Neuronal stem cell (in vitro differentiated cells): ENCODE data around the gene USE1.

Experiments
- DNase-seq: peaks from one replicate; pipeline ENCODE4 v3.0.0-alpha.2; 2013; ENCODE audit warnings: low spot score
- H2AFZ ChIP-seq: one replicate; pipeline ENCODE4 v1.6.1; 2013; ENCODE audit warnings: mild to moderate bottlenecking, low read length, inconsistent platforms
- H2AK5ac ChIP-seq: 2 replicates; pipeline ENCODE4 v1.6.1; 2013; ENCODE audit warnings: low read depth, mild to moderate bottlenecking, inconsistent platforms, low read length, moderate library complexity, mixed read lengths
- H2BK120ac ChIP-seq: 2 replicates; pipeline ENCODE4 v1.6.1; 2013; ENCODE audit warnings: low read depth, mild to moderate bottlenecking, inconsistent platforms, low read length, moderate library complexity, mixed read lengths
- H2BK12ac ChIP-seq: one replicate; pipeline ENCODE4 v1.6.1; 2013; ENCODE audit warnings: low read length, inconsistent platforms
- H2BK15ac ChIP-seq: 2 replicates; pipeline ENCODE4 v1.6.1; 2013; ENCODE audit warnings: mild to moderate bottlenecking, low read length, inconsistent platforms, mixed read lengths
- H2BK5ac ChIP-seq: one replicate; pipeline ENCODE4 v1.6.1; 2013; ENCODE audit warnings: inconsistent platforms, mild to moderate bottlenecking, low read length, moderate library complexity
- H3K14ac ChIP-seq: one replicate; pipeline ENCODE4 v1.6.1; 2013; ENCODE audit warnings: low read length, inconsistent platforms
- H3K18ac ChIP-seq: 2 replicates; pipeline ENCODE4 v1.6.1; 2013; ENCODE audit warnings: low read length, inconsistent platforms
- H3K23ac ChIP-seq: 2 replicates; pipeline ENCODE4 v1.6.1; 2013; ENCODE audit warnings: low read depth, mild to moderate bottlenecking, mixed read lengths, low read length, inconsistent platforms; ENCODE audit not compliant: poor library complexity
- H3K27ac ChIP-seq: replicated peaks from 3 replicates; pipeline ENCODE4 v1.5.1; 2013; ENCODE audit warnings: low read length, inconsistent platforms
- H3K27me3 ChIP-seq, 3 experiments: 2 replicates each; pipeline ENCODE4 v1.6.1; 2013; ENCODE audit warnings: low read length in 3 of 3, mild to moderate bottlenecking in 2 of 3, inconsistent platforms in 1 of 3, low read depth in 1 of 3, mixed read lengths in 1 of 3, moderate library complexity in 1 of 3; ENCODE audit not compliant: control insufficient read depth in 3 of 3, insufficient read depth in 3 of 3
- H3K36me3 ChIP-seq, 2 donors: replicated peaks in 1 of 2; 2 replicates each; pipeline ENCODE4 v1.6.1; 2013; ENCODE audit warnings: low read length in 2 of 2; ENCODE audit not compliant: control insufficient read depth in 2 of 2, insufficient read depth in 2 of 2
- H3K4ac ChIP-seq: 2 replicates; pipeline ENCODE4 v1.6.1; 2013; ENCODE audit warnings: inconsistent platforms, mild to moderate bottlenecking, low read length, moderate library complexity
- H3K4me1 ChIP-seq, 2 donors: 1 replicate in 1 of 2; 2 replicates in 1 of 2; pipeline ENCODE4 v1.6.1; 2013; ENCODE audit warnings: low read length in 2 of 2, low read depth in 1 of 2; ENCODE audit not compliant: control insufficient read depth in 2 of 2, insufficient read depth in 1 of 2
- H3K4me2 ChIP-seq: one replicate; pipeline ENCODE4 v1.6.1; 2013; ENCODE audit warnings: mild to moderate bottlenecking, low read length, inconsistent platforms; ENCODE audit not compliant: insufficient read depth, poor library complexity, severe bottlenecking
- H3K4me3 ChIP-seq, 2 donors: 2 replicates each; pipeline ENCODE4 v1.5.1; 2013; ENCODE audit warnings: low read length in 2 of 2, mild to moderate bottlenecking in 2 of 2, inconsistent platforms in 1 of 2, moderate library complexity in 1 of 2
- H3K79me1 ChIP-seq: one replicate; pipeline ENCODE4 v1.6.1; 2013; ENCODE audit warnings: low read depth, mild to moderate bottlenecking, inconsistent platforms, low read length, moderate library complexity
- H3K9ac ChIP-seq: one replicate; pipeline ENCODE4 v1.6.1; 2013; ENCODE audit warnings: mild to moderate bottlenecking, low read depth, low read length, inconsistent platforms; ENCODE audit not compliant: poor library complexity
- H3K9me3 ChIP-seq, 2 donors: replicated peaks in 1 of 2; 2 replicates each; pipeline versions ENCODE3 to v1.6.1; 2013; ENCODE audit warnings: low read length in 2 of 2, mild to moderate bottlenecking in 2 of 2, inconsistent platforms in 1 of 2, low read depth in 1 of 2, mixed read lengths in 1 of 2, moderate library complexity in 1 of 2; ENCODE audit not compliant: control insufficient read depth in 2 of 2, insufficient read depth in 1 of 2
- H4K8ac ChIP-seq: one replicate; pipeline ENCODE4 v1.6.1; 2013; ENCODE audit warnings: low read depth, mild to moderate bottlenecking, inconsistent platforms, low read length, moderate library complexity
- H4K91ac ChIP-seq: one replicate; pipeline ENCODE4 v1.6.1; 2013; ENCODE audit warnings: low read length, low read depth, mild to moderate bottlenecking, inconsistent platforms; ENCODE audit not compliant: poor library complexity
- WGBS, 2 donors: extraction: QIAGEN DNeasy Blood & Tissue Kit; methylation state at CpG; one replicate each; pipeline ENCODE4 v1.1.7; 2013; ENCODE audit warnings: missing lambda C conversion rate in 2 of 2, mixed read lengths in 1 of 2; ENCODE audit not compliant: insufficient read length in 2 of 2, insufficient replicate concordance in 1 of 2; ENCODE audit errors: extremely low coverage in 2 of 2; 5-methylcytosine and 5-hydroxymethylcytosine counted together

The USE1 gene

GRCh38 chr19:17235971-17236777 is 21.0 kb downstream of the USE1 start:
- Histone ChIP-seq H3K18ac (peak overlapping the region; percentile 96), H2AFZ (no peak overlapping the region), H4K91ac (no peak overlapping the region), H3K9ac (peak overlapping the region; percentile 96), H3K4me3 (peak overlapping the region; percentile 9 to 93), H4K8ac (no peak overlapping the region), H2BK120ac (peak overlapping the region; percentile 87), H3K4ac (no peak overlapping the region), H2BK5ac (peak overlapping the region; percentile 95), H3K79me1 (peaks cover 20% of the 10 kb centered on the region), H2BK15ac (no peak overlapping the region), H3K36me3 (peaks cover 18 to 79% of the 10 kb centered on the region in 2 donors), H3K14ac (peak overlapping the region; percentile 97), H3K4me2 (peak overlapping the region; percentile 93), H2BK12ac (no peak overlapping the region), H3K9me3 (no peaks in the 10 kb centered on the region), H3K4me1 (peaks cover 11 to 12% of the 10 kb centered on the region in 2 donors), H2AK5ac (peak overlapping the region; percentile 2), H3K23ac (peak overlapping the region; percentile 98), H3K27me3 (no peaks in the 10 kb centered on the region), H3K27ac (peak overlapping the region; percentile 85)
- WGBS, 2 donors, result no CpG with 5 or more reads among the region's 27 CpGs
- no peak for DNase-seq

- no peaks in the 10 kb centered on the region for H3K27me3 ChIP-seq
- H3K9ac ChIP-seq, result no peak overlapping the region
- H3K36me3 ChIP-seq, result peaks cover 15 to 76% of the 10 kb centered on the region in 2 donors
- peak overlapping the region; percentile 48 for H2BK5ac ChIP-seq
- peak overlapping the region; percentile 2 for H2AK5ac ChIP-seq
- H3K4me3 ChIP-seq, result no peak overlapping the region
- H3K27ac ChIP-seq, result peak overlapping the region; percentile 36
- H3K23ac ChIP-seq, result no peak overlapping the region
- H3K4ac ChIP-seq, result no peak overlapping the region
- H3K14ac ChIP-seq, result no peak overlapping the region
- H2BK12ac ChIP-seq, result no peak overlapping the region
- WGBS, 2 donors, result no CpG with 5 or more reads among the region's 18 CpGs
- no peak overlapping the region for H4K8ac ChIP-seq
- no peak overlapping the region for H4K91ac ChIP-seq
- H3K79me1 ChIP-seq, result peaks cover 20% of the 10 kb centered on the region
- no peak for DNase-seq
- H2AFZ ChIP-seq, result no peak overlapping the region
- no peak overlapping the region for H2BK120ac ChIP-seq
- H3K18ac ChIP-seq, result peak overlapping the region; percentile 58
- peak overlapping the region; percentile 49 for H2BK15ac ChIP-seq
- peaks cover 11 to 14% of the 10 kb centered on the region in 2 donors for H3K4me1 ChIP-seq
- no peaks in the 10 kb centered on the region for H3K9me3 ChIP-seq
- H3K4me2 ChIP-seq, result no peak overlapping the region
Measured at GRCh38 chr19:17236811-17237543, 21.8 kb downstream of the USE1 start.

GRCh38 chr19:17237747-17238706 is 22.9 kb downstream of the USE1 start:
- Histone ChIP-seq H3K79me1 (peaks cover 21% of the 10 kb centered on the region), H2BK12ac (no peak overlapping the region), H4K8ac (no peak overlapping the region), H2BK5ac (no peak overlapping the region), H3K9ac (no peak overlapping the region), H2AK5ac (no peak overlapping the region), H2AFZ (no peak overlapping the region), H3K9me3 (no peaks in the 10 kb centered on the region), H3K4me3 (no peak overlapping the region), H3K36me3 (peaks cover 9 to 65% of the 10 kb centered on the region in 2 donors), H3K4ac (no peak overlapping the region), H3K27me3 (no peaks in the 10 kb centered on the region), H3K4me2 (no peak overlapping the region), H4K91ac (no peak overlapping the region), H2BK15ac (no peak overlapping the region), H3K23ac (no peak overlapping the region), H3K27ac (no peak overlapping the region), H3K4me1 (peaks cover 15 to 20% of the 10 kb centered on the region in 2 donors), H2BK120ac (no peak overlapping the region), H3K14ac (no peak overlapping the region), H3K18ac (no peak overlapping the region)
- DNase-seq, result no peak
- no CpG with 5 or more reads among the region's 13 CpGs for WGBS, 2 donors
